ENCODE data around the gene MXD1. TPM values are rescaled to one million over a fixed set of nuclear protein-coding genes. Genes with fewer than 3 reads are reported as not detected.

MXD1 gene
- total RNA-seq, 4 donors from 2014 or later = 11.7 to 154 (median 113) TPM

DNA sequence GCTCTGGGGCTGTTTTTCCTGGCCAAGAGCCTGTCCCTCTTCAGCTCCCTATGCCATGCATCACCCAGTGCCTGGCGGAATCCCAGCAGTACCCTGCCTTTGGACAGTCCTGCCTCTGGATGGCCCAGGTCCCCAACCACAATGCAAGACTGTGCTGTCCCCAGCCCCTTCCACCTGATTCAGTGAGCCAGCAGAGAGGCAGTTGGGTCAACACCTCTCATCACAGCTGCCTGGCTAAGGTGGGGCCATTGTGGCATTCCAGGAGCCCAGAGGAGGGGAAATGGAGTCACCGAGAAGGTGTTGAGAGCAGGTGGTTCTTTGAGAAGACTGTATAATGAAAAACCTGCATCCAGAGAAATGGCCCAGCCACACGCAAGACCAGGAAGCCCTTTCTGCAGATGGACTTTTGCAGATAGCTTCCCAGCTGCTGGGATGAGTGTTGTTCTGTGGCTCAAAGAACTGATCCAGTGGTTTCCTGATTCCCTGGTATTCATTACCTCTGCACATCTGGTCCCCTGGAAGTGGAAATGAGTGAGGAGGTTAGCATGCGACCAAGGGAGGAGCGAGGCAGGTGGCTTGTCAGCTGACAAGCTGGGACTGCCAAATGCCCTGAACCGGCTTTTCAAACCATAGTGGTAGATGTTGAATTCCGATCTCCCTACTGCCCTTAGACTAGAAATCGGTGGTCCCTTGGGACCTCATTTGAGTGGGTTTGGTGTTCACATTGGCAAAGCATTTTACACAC lies 48.2 kb downstream of the MXD1 start:
- in situ Hi-C loops (cut with MboI; ENCODE audit: low pct_ligation_motif_present in 1 of 4, low pct_unique_long_range_greater_than_20kb in 1 of 4, low sequenced_read_pairs in 3 of 4) = no loop called here
- H3K4me1 ChIP-seq = peaks cover 0 to 16% (median 7%) of the 10 kb centered on the region in 4 donors
- no peaks in the 10 kb centered on the region for H3K36me3 ChIP-seq
- no peaks in the 10 kb centered on the region for H3K9me3 ChIP-seq
- WGBS, 2 donors (ENCODE audit: low coverage in 1 of 2) = 99 to 100% methylated on average over 2 to 8 of the region's 8 CpGs
- no peaks in the 10 kb centered on the region for H3K27me3 ChIP-seq
- no peak for DNase-seq
- TF ChIP-seq EP300 (IDR thresholded peaks at IDR 0.05; ENCODE audit: low read depth) (no peak), POLR2AphosphoS5 (IDR thresholded peaks at IDR 0.05) (no peak), POLR2A (IDR thresholded peaks at IDR 0.05) (no peak), CTCF (IDR thresholded peaks at IDR 0.05) (no peak)
- intact Hi-C loops (cut with DNase I; ENCODE audit: low total_unique reads) = no loop called here
- no peak overlapping the region for H3K4me3 ChIP-seq
- no peak overlapping the region for H3K27ac ChIP-seq

- Histone ChIP-seq H3K36me3 (no peaks in the 10 kb centered on the region), H3K27ac (peak overlapping the region in 3 of 4 donors; percentile 17 to 54 (median 34)), H3K4me1 (peaks cover 0 to 16% (median 7%) of the 10 kb centered on the region in 4 donors), H3K9me3 (no peaks in the 10 kb centered on the region), H3K4me3 (no peak overlapping the region), H3K27me3 (no peaks in the 10 kb centered on the region)
- in situ Hi-C loops (cut with MboI; ENCODE audit: low pct_ligation_motif_present in 1 of 4, low pct_unique_long_range_greater_than_20kb in 1 of 4, low sequenced_read_pairs in 3 of 4) (no loop called here), intact Hi-C loops (cut with DNase I; ENCODE audit: low total_unique reads) (no loop called here)
- 20 to 64% methylated on average over 1 to 7 of the region's 7 CpGs for WGBS, 2 donors (ENCODE audit: low coverage in 1 of 2)
- peak in 1 of 3 donors; percentile 34 for TF ChIP-seq POLR2AphosphoS5 (IDR thresholded peaks at IDR 0.05)
- TF ChIP-seq POLR2A (IDR thresholded peaks at IDR 0.05) = peak; percentile 34
- TF ChIP-seq EP300 (IDR thresholded peaks at IDR 0.05; ENCODE audit: low read depth) = no peak
- DNase-seq = peak; percentile 56
Observed at GRCh38 chr2:69964353-69964841, 49.5 kb downstream of the MXD1 start.

GRCh38 chr2:69965756-69966445 lies 51.0 kb downstream of the MXD1 start:
- no peak for DNase-seq
- Histone ChIP-seq H3K4me1 (peaks cover 0 to 16% (median 7%) of the 10 kb centered on the region in 4 donors), H3K4me3 (no peak overlapping the region), H3K27ac (no peak overlapping the region), H3K36me3 (no peaks in the 10 kb centered on the region), H3K9me3 (no peaks in the 10 kb centered on the region), H3K27me3 (no peaks in the 10 kb centered on the region)
- WGBS, 2 donors (ENCODE audit: low coverage in 1 of 2) = 87 to 91% methylated on average over 4 to 8 of the region's 8 CpGs
- intact Hi-C loops (cut with DNase I; ENCODE audit: low total_unique reads) (no loop called here), in situ Hi-C loops (cut with MboI; ENCODE audit: low pct_ligation_motif_present in 1 of 4, low pct_unique_long_range_greater_than_20kb in 1 of 4, low sequenced_read_pairs in 3 of 4) (no loop called here)
- TF ChIP-seq POLR2AphosphoS5 (IDR thresholded peaks at IDR 0.05) = no peak
- TF ChIP-seq EP300 (IDR thresholded peaks at IDR 0.05; ENCODE audit: low read depth) = no peak

DNA sequence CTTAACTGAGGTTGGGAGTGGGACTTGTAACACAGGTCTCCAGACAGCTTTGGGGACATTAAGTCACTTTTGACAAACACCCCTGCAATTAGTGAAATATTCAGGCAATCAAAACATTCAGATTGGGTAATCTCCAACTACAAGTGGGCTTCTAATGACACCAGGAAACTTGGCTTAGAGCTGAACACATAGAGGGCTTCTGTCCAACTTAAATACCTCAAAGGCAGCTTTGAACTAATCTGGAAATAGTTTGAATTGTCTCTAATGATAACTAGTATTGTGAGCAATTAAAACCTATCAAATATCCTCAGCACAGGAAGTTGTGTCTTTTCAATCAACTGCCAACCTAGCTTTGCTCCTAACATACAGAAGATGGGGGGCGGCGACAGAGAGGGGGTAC lies 51.6 kb downstream of the MXD1 start:
- H3K36me3 ChIP-seq = no peaks in the 10 kb centered on the region
- in situ Hi-C loops (cut with MboI; ENCODE audit: low pct_ligation_motif_present in 1 of 4, low pct_unique_long_range_greater_than_20kb in 1 of 4, low sequenced_read_pairs in 3 of 4) = no loop called here
- no peaks in the 10 kb centered on the region for H3K27me3 ChIP-seq
- DNase-seq = no peak
- intact Hi-C loops (cut with DNase I; ENCODE audit: low total_unique reads) = no loop called here
- no peak overlapping the region for H3K4me3 ChIP-seq
- peaks cover 0 to 16% (median 7%) of the 10 kb centered on the region in 4 donors for H3K4me1 ChIP-seq
- WGBS, 2 donors (ENCODE audit: low coverage in 1 of 2) = 96% methylated on average over 2 of the region's 2 CpGs; no CpG with 5 or more reads in 1 of the 2 donors
- H3K9me3 ChIP-seq = no peaks in the 10 kb centered on the region
- TF ChIP-seq POLR2A (IDR thresholded peaks at IDR 0.05) (no peak), POLR2AphosphoS5 (IDR thresholded peaks at IDR 0.05) (no peak), EP300 (IDR thresholded peaks at IDR 0.05; ENCODE audit: low read depth) (no peak), CTCF (IDR thresholded peaks at IDR 0.05) (no peak)
- no peak overlapping the region for H3K27ac ChIP-seq

DNA sequence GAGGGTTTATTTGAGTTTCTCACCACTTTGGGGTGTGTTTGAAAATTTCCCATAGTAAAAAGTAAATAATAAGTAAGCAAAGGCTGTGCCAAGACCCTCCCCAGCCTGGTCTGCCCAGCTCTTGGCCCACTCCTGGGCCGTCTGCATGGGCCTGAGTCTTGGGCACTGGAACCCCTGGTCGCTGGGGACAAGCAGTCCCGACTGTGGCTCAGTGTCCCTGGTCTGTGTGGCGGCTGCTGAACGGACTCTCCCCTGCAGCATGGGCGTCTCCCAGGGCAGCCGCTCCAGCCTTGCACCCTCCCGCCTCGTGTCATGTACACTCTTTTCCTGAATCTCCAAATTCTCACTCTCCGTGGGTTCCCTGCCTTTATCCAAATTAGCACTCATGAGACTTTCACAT lies 53.7 kb downstream of the MXD1 start:
- Histone ChIP-seq H3K4me1 (peaks cover 0 to 14% (median 7%) of the 10 kb centered on the region in 4 donors), H3K36me3 (no peaks in the 10 kb centered on the region), H3K27ac (no peak overlapping the region), H3K27me3 (no peaks in the 10 kb centered on the region), H3K4me3 (no peak overlapping the region), H3K9me3 (no peaks in the 10 kb centered on the region)
- intact Hi-C loops (cut with DNase I; ENCODE audit: low total_unique reads) (no loop called here), in situ Hi-C loops (cut with MboI; ENCODE audit: low pct_ligation_motif_present in 1 of 4, low pct_unique_long_range_greater_than_20kb in 1 of 4, low sequenced_read_pairs in 3 of 4) (no loop called here)
- no peak for TF ChIP-seq CTCF (IDR thresholded peaks at IDR 0.05)
- TF ChIP-seq POLR2AphosphoS5 (IDR thresholded peaks at IDR 0.05) = no peak
- no peak for TF ChIP-seq EP300 (IDR thresholded peaks at IDR 0.05; ENCODE audit: low read depth)
- no peak for TF ChIP-seq POLR2A (IDR thresholded peaks at IDR 0.05)
- DNase-seq = no peak
- 83% methylated on average over 10 of the region's 10 CpGs; no CpG with 5 or more reads in 1 of the 2 donors for WGBS, 2 donors (ENCODE audit: low coverage in 1 of 2)
